ENCODE data around the gene GNA12.

DNA sequence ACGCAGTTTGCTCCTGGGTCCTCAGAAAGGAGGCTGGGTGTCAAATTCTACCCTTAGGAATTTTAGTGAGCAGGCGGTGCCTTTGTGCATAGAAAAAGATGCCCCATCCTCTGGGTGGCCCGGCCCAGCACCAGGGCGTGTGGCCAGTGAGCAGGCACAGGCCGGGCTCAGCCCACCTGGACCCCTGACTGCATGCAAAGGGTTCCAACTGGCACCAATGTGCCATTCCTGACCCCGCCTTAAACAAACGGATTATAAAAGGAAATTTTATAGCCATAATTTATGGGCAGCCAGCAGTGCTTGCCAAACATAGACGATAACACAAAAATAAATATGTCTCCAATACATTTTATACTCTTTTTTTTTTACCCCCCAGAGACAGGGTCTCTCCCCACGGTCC is 40.1 kb upstream of the GNA12 start:
- TF ChIP-seq, protein P1, sequence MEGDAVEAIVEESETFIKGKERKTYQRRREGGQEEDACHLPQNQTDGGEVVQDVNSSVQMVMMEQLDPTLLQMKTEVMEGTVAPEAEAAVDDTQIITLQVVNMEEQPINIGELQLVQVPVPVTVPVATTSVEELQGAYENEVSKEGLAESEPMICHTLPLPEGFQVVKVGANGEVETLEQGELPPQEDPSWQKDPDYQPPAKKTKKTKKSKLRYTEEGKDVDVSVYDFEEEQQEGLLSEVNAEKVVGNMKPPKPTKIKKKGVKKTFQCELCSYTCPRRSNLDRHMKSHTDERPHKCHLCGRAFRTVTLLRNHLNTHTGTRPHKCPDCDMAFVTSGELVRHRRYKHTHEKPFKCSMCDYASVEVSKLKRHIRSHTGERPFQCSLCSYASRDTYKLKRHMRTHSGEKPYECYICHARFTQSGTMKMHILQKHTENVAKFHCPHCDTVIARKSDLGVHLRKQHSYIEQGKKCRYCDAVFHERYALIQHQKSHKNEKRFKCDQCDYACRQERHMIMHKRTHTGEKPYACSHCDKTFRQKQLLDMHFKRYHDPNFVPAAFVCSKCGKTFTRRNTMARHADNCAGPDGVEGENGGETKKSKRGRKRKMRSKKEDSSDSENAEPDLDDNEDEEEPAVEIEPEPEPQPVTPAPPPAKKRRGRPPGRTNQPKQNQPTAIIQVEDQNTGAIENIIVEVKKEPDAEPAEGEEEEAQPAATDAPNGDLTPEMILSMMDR (IDR thresholded peaks at IDR 0.05; ENCODE audit: low read depth, low read length, poor library complexity, severe bottlenecking), result no peak
- TF ChIP-seq EZH2phosphoT487 (IDR thresholded peaks at IDR 0.05; ENCODE audit: borderline replicate concordance, low read length), result no peak
